GM23248 (cell line): ENCODE data around the gene GNB3.

Experiments used
- EZH2 ChIP-seq: fragments of 200-600 bp; sonication (generic); IDR thresholded peaks from 2 replicates; pipeline ENCODE4 v1.6.1; 2018; ENCODE audit warnings: antibody characterized with exemption, mild to moderate bottlenecking; ENCODE audit not compliant: insufficient read depth, poor library complexity, severe bottlenecking
- EZH2phosphoT487 ChIP-seq: fragments of 200-600 bp; sonication (generic); IDR thresholded peaks from 2 replicates; pipeline ENCODE4 v1.6.1; 2018; ENCODE audit warnings: antibody characterized with exemption, moderate library complexity, mild to moderate bottlenecking, low read depth; ENCODE audit not compliant: insufficient read depth

GRCh38 chr12:6795088-6795487 is 45.6 kb upstream of the GNB3 start:
- TF ChIP-seq EZH2, result no peak
- TF ChIP-seq EZH2phosphoT487, result no peak
